NCI-H1417 (cell line): ENCODE results near the gene H2BK1.
A peak's percentile ranks its signal among the peaks of the same experiment; 100 is the strongest.

ENCODE experiments used
- DNase-seq, 3 experiments: peaks; one replicate each; lab custom pipeline; 2025; lab: John Stamatoyannopoulos, UW

H2BK1 gene

GRCh38 chr7:151178236-151178635 lies 32.1 kb downstream of the H2BK1 start:
- DNase-seq = no peak

GRCh38 chr7:151177310-151177709 lies 33.0 kb downstream of the H2BK1 start:
- no peak for DNase-seq

DNA sequence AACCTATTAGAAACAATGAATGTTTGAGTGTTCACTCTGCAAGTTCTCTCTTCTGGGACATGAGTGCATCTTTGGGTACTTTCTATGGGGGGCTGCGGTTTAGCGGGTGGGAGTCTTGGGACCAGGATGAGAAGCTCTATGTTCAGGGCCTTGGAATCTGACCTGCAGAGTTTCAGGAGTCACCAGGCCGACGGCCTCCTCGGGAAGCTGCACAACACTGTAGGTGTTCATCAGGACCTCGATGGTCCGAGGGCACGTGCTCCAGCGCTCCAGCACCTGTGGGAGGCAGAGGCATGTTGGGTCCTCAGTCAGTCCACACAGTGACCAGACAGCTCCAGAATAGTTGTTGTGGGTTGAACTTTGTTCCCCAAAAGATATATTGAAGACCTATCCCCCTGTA lies 33.9 kb downstream of the H2BK1 start:
- DNase-seq = no peak

DNA sequence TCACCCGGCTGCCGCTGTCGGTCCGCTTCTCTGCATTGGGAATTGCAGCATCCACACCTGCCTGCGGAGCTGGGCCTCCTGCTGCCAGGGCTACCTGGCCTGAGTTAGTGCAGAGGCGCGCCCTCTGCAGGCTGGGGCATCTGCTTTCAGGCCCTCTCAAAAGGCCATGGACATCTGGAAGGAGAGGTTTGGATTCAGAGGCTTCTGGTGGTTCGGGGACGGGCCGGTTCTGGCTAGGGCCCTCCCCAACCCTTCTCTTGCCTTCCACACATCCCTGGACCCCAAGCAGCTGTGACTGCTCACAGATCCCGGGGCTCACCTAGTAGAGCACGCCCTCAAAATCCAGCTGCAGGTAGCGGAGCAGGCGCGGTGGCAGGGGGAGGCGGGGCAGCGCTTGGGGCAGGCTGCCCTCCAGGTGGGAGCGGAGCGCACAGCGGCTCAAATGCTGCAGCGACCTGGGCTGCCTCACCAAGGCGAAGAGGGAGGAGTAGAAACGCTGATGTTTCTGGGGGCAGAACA lies 34.4 kb downstream of the H2BK1 start:
- DNase-seq = no peak

GRCh38 chr7:151175047-151175792 lies 35.1 kb downstream of the H2BK1 start:
- DNase-seq = no peak

DNA sequence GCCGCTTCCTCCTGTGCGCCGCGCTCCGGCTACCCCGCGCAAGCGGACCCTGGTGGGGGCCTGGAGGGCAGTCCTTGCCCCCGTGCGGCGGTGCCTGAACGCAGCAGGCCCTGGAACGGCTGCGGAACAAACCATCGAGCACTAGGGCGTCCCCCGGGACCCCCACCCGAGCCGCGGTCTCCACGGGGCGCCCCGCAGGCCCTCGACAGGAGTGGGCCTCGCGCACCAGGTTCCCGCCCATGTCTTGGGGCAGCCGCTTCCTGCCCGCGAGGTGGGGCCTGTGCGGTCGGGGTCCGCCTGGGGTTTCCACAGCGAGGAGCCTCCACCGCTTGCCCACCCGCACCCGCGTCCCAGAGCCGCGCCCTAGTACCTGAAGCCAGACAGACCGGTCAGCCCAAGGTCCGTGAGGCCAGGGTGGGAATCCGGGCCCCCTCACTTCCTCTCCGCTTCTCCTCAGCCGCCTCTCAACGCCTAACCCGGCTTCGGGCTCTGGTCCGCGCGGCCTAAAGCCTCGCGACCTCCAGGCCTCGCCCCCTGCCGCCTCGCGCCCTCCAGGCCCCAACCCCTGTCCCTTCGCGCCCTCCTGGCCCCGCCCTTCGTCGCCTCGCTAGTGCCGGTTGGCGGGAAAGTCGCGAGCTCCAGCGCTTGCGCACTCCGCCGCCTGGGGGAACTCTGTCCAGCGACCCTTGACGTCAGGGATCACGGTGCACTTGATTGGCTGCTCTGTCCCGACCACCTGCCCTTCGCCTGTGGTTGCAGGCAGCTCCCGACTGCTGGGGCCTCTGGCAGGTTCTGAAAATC lies 35.8 kb downstream of the H2BK1 start:
- no peak for DNase-seq

GRCh38 chr7:151173386-151174245 lies 36.7 kb downstream of the H2BK1 start:
- DNase-seq = no peak

- peak; percentile 53 to 83 (median 79) for DNase-seq
Measured at GRCh38 chr7:151172273-151173141, 37.8 kb downstream of the H2BK1 start.

GRCh38 chr7:151168787-151169162 lies 41.5 kb downstream of the H2BK1 start:
- peak in 1 of 3 experiments; percentile 41 for DNase-seq

- peak in 2 of 3 experiments; percentile 27 to 41 for DNase-seq
Measured at GRCh38 chr7:151168003-151168786, 42.1 kb downstream of the H2BK1 start.

DNA sequence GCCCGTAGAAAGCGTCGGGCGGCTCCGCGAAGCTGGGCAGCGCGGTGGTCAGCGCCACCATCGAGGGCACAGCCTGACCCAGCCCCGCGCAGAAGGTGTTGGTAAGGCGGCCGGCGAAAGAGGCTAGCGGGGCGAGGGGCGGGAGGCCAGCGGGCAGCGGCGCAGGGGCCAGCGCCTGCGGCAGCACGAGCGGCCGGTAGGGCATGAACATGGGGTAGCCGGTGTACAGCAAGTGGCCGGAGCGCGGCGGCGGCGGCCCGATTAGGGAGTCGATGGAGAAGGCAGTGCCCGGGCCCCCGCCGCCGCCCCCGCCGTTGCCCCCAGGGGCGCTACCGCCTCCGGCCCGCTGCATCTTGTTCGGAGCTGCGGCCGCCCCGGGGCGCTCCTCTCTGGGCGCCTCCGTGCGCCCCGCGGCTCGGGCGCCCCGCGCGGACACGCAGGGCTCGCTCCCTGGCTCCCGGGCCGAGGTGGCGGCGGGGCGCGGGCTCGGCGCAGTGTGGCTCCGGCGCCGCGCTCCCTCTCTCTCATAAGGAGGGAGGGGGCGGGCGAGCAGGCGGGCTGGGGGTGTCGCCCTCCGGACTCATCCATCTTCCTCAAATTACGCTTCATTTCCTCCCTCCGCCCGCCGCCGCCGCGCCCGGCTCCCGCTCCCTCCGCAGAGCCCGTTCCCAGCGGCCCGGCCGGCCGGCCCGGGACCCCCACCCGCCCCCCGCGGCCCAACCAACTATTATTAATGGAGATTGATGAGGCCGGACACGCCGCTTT lies 42.9 kb downstream of the H2BK1 start, which contains the start of gene GBX1:
Gene GBX1, minus strand, starts transcription at position 498 of the 765 bp plus-strand sequence. Its CDS starts 146 bp downstream, at position 352.
- DNase-seq = peak; percentile 14 to 65 (median 47)

GRCh38 chr7:151166629-151167196 lies 43.6 kb downstream of the H2BK1 start:
- DNase-seq = no peak

DNA sequence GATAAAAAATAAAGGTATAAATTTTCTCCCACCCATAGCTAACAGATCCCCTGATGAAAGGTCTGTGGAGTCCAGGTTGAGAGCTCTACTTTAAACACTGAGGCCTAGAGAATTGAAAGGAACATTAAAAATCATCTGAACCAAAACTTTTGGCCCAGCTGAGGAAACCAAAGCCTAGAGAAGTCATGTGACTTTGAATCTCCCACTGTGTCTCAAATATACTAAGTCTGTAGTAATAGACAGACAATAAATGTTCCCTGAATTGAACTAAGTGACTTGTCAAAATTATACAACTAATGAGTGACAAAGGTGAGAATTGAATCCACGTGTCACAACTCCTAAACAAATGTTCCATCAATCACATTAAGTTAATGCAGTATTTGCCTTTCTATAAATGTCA lies 48.5 kb downstream of the H2BK1 start:
- DNase-seq = peak in 1 of 3 experiments; percentile 41
